Pulmonary artery endothelial cell (primary cell): ENCODE data around the gene ARGLU1. TPM values are rescaled to one million over a fixed set of nuclear protein-coding genes. Genes with fewer than 3 reads are reported as not detected.
"Not testable (repeated sequence)": the region's sequence is repeated elsewhere in the genome, so short reads cannot be mapped to it uniquely, and the experiment has no call there.

Source experiments
- DNase-seq: peaks from one replicate; pipeline ENCODE4 v3.0.0-alpha.2; 2011; ENCODE audit warnings: low read depth, low spot score
- total RNA-seq: library from RNA; depleted of rRNA; stranded (reverse); fragments of >200 nt; gene quantifications from 2 replicates; pipeline ENCODE4 v1.2.3, GENCODE V29; 2014

Gene ARGLU1
- 44.0 and 44.9 TPM in 2 replicates for total RNA-seq

GRCh38 chr13:106567474-106568298 lies at the start of gene ARGLU1:
Gene ARGLU1 (minus strand): TSS chr13:106568137. CDS start chr13:106567919, 218 bp downstream.
- peak; percentile 75 for DNase-seq

GRCh38 chr13:106617561-106617960 lies 49.6 kb upstream of the ARGLU1 start:
- DNase-seq, result peak; percentile 79

GRCh38 chr13:106616729-106617128 lies 48.8 kb upstream of the ARGLU1 start:
- DNase-seq, result no peak

GRCh38 chr13:106614874-106615273 lies 46.9 kb upstream of the ARGLU1 start:
- DNase-seq, result no peak

GRCh38 chr13:106612688-106613087 lies 44.8 kb upstream of the ARGLU1 start:
- DNase-seq, result no peak

GRCh38 chr13:106610486-106610885 lies 42.5 kb upstream of the ARGLU1 start:
- DNase-seq, result no peak

GRCh38 chr13:106609116-106609515 lies 41.2 kb upstream of the ARGLU1 start:
- DNase-seq, result no peak

- no peak for DNase-seq
These were observed 35.6 kb upstream of the ARGLU1 start for GRCh38 chr13:106603546-106603945.

- no peak for DNase-seq
These were observed 34.2 kb upstream of the ARGLU1 start for GRCh38 chr13:106602178-106602577.

- no peak for DNase-seq
These were observed 33.6 kb upstream of the ARGLU1 start for GRCh38 chr13:106601489-106601888.

- not testable (repeated sequence) for DNase-seq
These were observed 32.8 kb upstream of the ARGLU1 start for GRCh38 chr13:106600798-106601135.

GRCh38 chr13:106599875-106600797 lies 32.2 kb upstream of the ARGLU1 start:
- peak; percentile 39 for DNase-seq

- no peak for DNase-seq
These were observed 29.9 kb upstream of the ARGLU1 start for GRCh38 chr13:106597749-106598395.

GRCh38 chr13:106597186-106597585 lies 29.2 kb upstream of the ARGLU1 start:
- DNase-seq, result no peak

GRCh38 chr13:106596275-106596937 lies 28.5 kb upstream of the ARGLU1 start:
- DNase-seq, result no peak

- no peak for DNase-seq
These were observed 27.7 kb upstream of the ARGLU1 start for GRCh38 chr13:106595625-106596024.

GRCh38 chr13:106594980-106595379 lies 27.0 kb upstream of the ARGLU1 start:
- DNase-seq, result no peak

GRCh38 chr13:106593132-106593531 lies 25.2 kb upstream of the ARGLU1 start:
- DNase-seq, result no peak

- no peak for DNase-seq
These were observed 23.4 kb upstream of the ARGLU1 start for GRCh38 chr13:106591299-106591698.

- no peak for DNase-seq
These were observed 21.8 kb upstream of the ARGLU1 start for GRCh38 chr13:106589716-106590115.

GRCh38 chr13:106588367-106588766 lies 20.4 kb upstream of the ARGLU1 start:
- no peak for DNase-seq
